BLaER1 (cell line): ENCODE data around the gene GRK2.

Source experiments
- H3K27ac ChIP-seq: shearing (Covaris generic); formaldehyde crosslinking; 2 replicates; pipeline ENCODE4 v1.8.1; 2022
- H3K27me3 ChIP-seq: shearing (Covaris generic); formaldehyde crosslinking; 2 replicates; pipeline ENCODE4 v1.8.1; 2022
- H3K36me3 ChIP-seq: shearing (Covaris generic); formaldehyde crosslinking; 2 replicates; pipeline ENCODE4 v1.8.1; 2022
- H3K4me1 ChIP-seq: shearing (Covaris generic); formaldehyde crosslinking; 2 replicates; pipeline ENCODE4 v1.8.1; 2022
- H3K4me2 ChIP-seq: shearing (Covaris generic); formaldehyde crosslinking; 2 replicates; pipeline ENCODE4 v1.8.1; 2022
- H3K4me3 ChIP-seq: shearing (Covaris generic); formaldehyde crosslinking; 2 replicates; pipeline ENCODE4 v1.8.1; 2022
- H3K9ac ChIP-seq: shearing (Covaris generic); formaldehyde crosslinking; 2 replicates; pipeline ENCODE4 v1.8.1; 2022
- H3K9me3 ChIP-seq: shearing (Covaris generic); formaldehyde crosslinking; 2 replicates; pipeline ENCODE4 v1.8.1; 2022
- H4K20me1 ChIP-seq: shearing (Covaris generic); formaldehyde crosslinking; 2 replicates; pipeline ENCODE4 v1.8.1; 2022
- Cebpa-rat ChIP-seq: shearing (Covaris generic); IDR thresholded peaks from 2 replicates; pipeline ENCODE4 v1.8.1; 2022

Gene GRK2

GRCh38 chr11:67310246-67311050 is 44.2 kb downstream of the GRK2 start:
- Histone ChIP-seq H3K9me3 (no peaks in the 10 kb centered on the region), H3K9ac (no peak overlapping the region), H3K4me3 (no peak overlapping the region), H3K4me2 (no peak overlapping the region), H3K4me1 (peaks cover 24% of the 10 kb centered on the region), H3K36me3 (peaks cover 62% of the 10 kb centered on the region), H3K27me3 (no peaks in the 10 kb centered on the region), H4K20me1 (no peaks in the 10 kb centered on the region), H3K27ac (0 out of 2 replicates have a peak overlapping the region, but pooled peaks have one; percentile 22)
- TF ChIP-seq Cebpa-rat = no peak

- no peak for TF ChIP-seq Cebpa-rat
- Histone ChIP-seq H3K9ac (no peak overlapping the region), H3K4me1 (peaks cover 22% of the 10 kb centered on the region), H3K4me3 (no peak overlapping the region), H3K9me3 (no peaks in the 10 kb centered on the region), H3K27ac (no peak overlapping the region), H3K36me3 (peaks cover 62% of the 10 kb centered on the region), H3K4me2 (no peak overlapping the region), H3K27me3 (no peaks in the 10 kb centered on the region), H4K20me1 (no peaks in the 10 kb centered on the region)
These were observed 44.8 kb downstream of the GRK2 start for GRCh38 chr11:67311051-67311555.

- H3K4me3 ChIP-seq = no peak overlapping the region
- H4K20me1 ChIP-seq = no peaks in the 10 kb centered on the region
- no peak overlapping the region for H3K4me2 ChIP-seq
- no peaks in the 10 kb centered on the region for H3K27me3 ChIP-seq
- peaks cover 27% of the 10 kb centered on the region for H3K4me1 ChIP-seq
- no peak for TF ChIP-seq Cebpa-rat
- no peaks in the 10 kb centered on the region for H3K9me3 ChIP-seq
- peaks cover 57% of the 10 kb centered on the region for H3K36me3 ChIP-seq
- H3K9ac ChIP-seq = no peak overlapping the region
- no peak overlapping the region for H3K27ac ChIP-seq
These were observed 45.3 kb downstream of the GRK2 start for GRCh38 chr11:67311556-67312082.

GRCh38 chr11:67312187-67313021 is 46.1 kb downstream of the GRK2 start:
- Histone ChIP-seq H3K9ac (no peak overlapping the region), H3K9me3 (no peaks in the 10 kb centered on the region), H3K27ac (no peak overlapping the region), H3K4me2 (no peak overlapping the region), H3K4me1 (peaks cover 27% of the 10 kb centered on the region), H4K20me1 (no peaks in the 10 kb centered on the region), H3K36me3 (peaks cover 49% of the 10 kb centered on the region), H3K4me3 (no peak overlapping the region), H3K27me3 (no peaks in the 10 kb centered on the region)
- TF ChIP-seq Cebpa-rat = no peak

- no peak for TF ChIP-seq Cebpa-rat
- Histone ChIP-seq H3K27me3 (no peaks in the 10 kb centered on the region), H3K9ac (no peak overlapping the region), H3K4me1 (peaks cover 31% of the 10 kb centered on the region), H3K36me3 (peaks cover 40% of the 10 kb centered on the region), H3K4me2 (no peak overlapping the region), H3K9me3 (no peaks in the 10 kb centered on the region), H4K20me1 (no peaks in the 10 kb centered on the region), H3K4me3 (no peak overlapping the region), H3K27ac (no peak overlapping the region)
These were observed 47.0 kb downstream of the GRK2 start for GRCh38 chr11:67313125-67313890.

GRCh38 chr11:67314218-67314617 is 47.9 kb downstream of the GRK2 start:
- Histone ChIP-seq H3K9ac (no peak overlapping the region), H3K27ac (no peak overlapping the region), H4K20me1 (no peaks in the 10 kb centered on the region), H3K4me2 (no peak overlapping the region), H3K4me3 (no peak overlapping the region), H3K36me3 (peaks cover 31% of the 10 kb centered on the region), H3K27me3 (no peaks in the 10 kb centered on the region), H3K4me1 (peaks cover 31% of the 10 kb centered on the region), H3K9me3 (no peaks in the 10 kb centered on the region)
- TF ChIP-seq Cebpa-rat = no peak

GRCh38 chr11:67315325-67315909 is 49.1 kb downstream of the GRK2 start:
- Histone ChIP-seq H3K4me2 (no peak overlapping the region), H3K9me3 (no peaks in the 10 kb centered on the region), H3K9ac (no peak overlapping the region), H3K27me3 (no peaks in the 10 kb centered on the region), H3K27ac (no peak overlapping the region), H3K4me3 (no peak overlapping the region), H3K4me1 (peaks cover 30% of the 10 kb centered on the region), H4K20me1 (no peaks in the 10 kb centered on the region), H3K36me3 (peaks cover 19% of the 10 kb centered on the region)
- TF ChIP-seq Cebpa-rat = no peak

- no peak for TF ChIP-seq Cebpa-rat
These were observed 50.6 kb downstream of the GRK2 start for GRCh38 chr11:67316882-67317204.

More at GRCh38 chr11:67316882-67317204, 50.6 kb downstream of the GRK2 start:
- Histone ChIP-seq H3K36me3 (peaks cover 5% of the 10 kb centered on the region; the same call in 1 of the 2 replicates), H3K9ac (peak overlapping the region; percentile 80), H3K27me3 (no peaks in the 10 kb centered on the region), H3K4me1 (peaks cover 30% of the 10 kb centered on the region), H3K4me3 (peak overlapping the region; percentile 76), H4K20me1 (no peaks in the 10 kb centered on the region), H3K27ac (peak overlapping the region; percentile 84), H3K9me3 (no peaks in the 10 kb centered on the region), H3K4me2 (peak overlapping the region; percentile 93)
